IPS-NIHi7 (cell line): ENCODE results near the gene TNNC2.
A peak's percentile ranks its signal among the peaks of the same experiment; 100 is the strongest.
"Not testable (repeated sequence)": the region's sequence is repeated elsewhere in the genome, so short reads cannot be mapped to it uniquely, and the experiment has no call there.

ENCODE experiments used
- DNase-seq: peaks from one replicate; pipeline ENCODE4 v3.0.0; 2012; ENCODE audit warnings: mixed read lengths; ENCODE audit errors: extremely low spot score

The TNNC2 gene

GRCh38 chr20:45848969-45849582 lies 22.0 kb upstream of the TNNC2 start:
- DNase-seq, result no peak

GRCh38 chr20:45848421-45848820 lies 21.3 kb upstream of the TNNC2 start:
- DNase-seq, result no peak

GRCh38 chr20:45845452-45845851 lies 18.3 kb upstream of the TNNC2 start:
- no peak for DNase-seq

GRCh38 chr20:45843506-45843905 lies 16.4 kb upstream of the TNNC2 start:
- no peak for DNase-seq

- no peak for DNase-seq
These were observed 15.2 kb upstream of the TNNC2 start for GRCh38 chr20:45842169-45842812.

GRCh38 chr20:45841407-45842129 lies 14.5 kb upstream of the TNNC2 start:
- DNase-seq, result no peak

- DNase-seq, result no peak
These were observed 13.6 kb upstream of the TNNC2 start for GRCh38 chr20:45840700-45841198.

- no peak for DNase-seq
These were observed 9.7 kb upstream of the TNNC2 start for GRCh38 chr20:45836841-45837240.

DNA sequence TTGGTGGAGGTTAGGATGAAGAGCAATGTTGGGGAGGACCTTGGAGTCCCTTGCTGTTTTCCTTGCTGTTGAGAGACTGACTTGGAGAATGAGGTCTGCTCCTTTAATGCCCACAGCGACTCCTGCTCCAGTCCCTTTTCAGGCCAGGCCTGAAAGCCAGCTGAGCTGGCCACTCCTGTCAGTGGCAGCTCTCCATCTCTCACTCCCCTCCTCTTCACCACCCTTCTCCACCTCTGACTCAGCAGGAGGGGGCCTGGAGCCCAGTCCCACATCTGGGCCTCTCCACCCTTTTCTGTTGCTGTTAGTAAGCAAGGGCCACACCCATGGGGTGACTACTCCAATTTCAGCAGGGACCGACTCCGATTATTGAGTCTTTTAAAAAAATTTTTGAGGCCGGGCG lies 8.7 kb upstream of the TNNC2 start:
- no peak for DNase-seq

DNA sequence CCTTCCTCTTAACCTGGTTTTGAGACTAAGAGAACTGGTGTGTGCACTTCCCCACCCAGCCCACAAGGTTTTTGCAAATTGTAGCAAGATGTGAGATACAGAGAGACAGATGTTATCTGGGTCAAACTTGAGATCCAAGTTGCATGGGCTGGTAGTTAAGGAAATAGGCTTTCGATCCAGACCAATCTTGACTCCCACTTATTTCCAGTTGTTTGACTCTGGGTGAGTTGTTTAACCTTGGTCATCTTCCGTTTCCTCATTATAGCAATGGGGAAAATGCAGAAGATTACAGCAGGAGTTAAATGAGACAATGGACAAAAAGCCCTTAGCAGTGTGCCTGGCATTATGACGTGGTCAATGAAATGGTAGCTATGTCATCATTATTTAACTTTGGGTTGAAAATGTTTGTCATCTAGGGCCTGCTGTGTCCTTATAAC lies 8.2 kb upstream of the TNNC2 start:
- no peak for DNase-seq

- DNase-seq, result no peak
These were observed 7.7 kb upstream of the TNNC2 start for GRCh38 chr20:45834797-45835161.

- DNase-seq, result peak; percentile 94
These were observed 7.0 kb upstream of the TNNC2 start for GRCh38 chr20:45833883-45834796.

GRCh38 chr20:45833030-45833882 lies 6.1 kb upstream of the TNNC2 start, which contains the start of gene SNX21:
SNX21 (plus strand) TSS chr20:45833799; CDS start chr20:45833920, 121 bp downstream.
- DNase-seq, result peak; percentile 90

DNA sequence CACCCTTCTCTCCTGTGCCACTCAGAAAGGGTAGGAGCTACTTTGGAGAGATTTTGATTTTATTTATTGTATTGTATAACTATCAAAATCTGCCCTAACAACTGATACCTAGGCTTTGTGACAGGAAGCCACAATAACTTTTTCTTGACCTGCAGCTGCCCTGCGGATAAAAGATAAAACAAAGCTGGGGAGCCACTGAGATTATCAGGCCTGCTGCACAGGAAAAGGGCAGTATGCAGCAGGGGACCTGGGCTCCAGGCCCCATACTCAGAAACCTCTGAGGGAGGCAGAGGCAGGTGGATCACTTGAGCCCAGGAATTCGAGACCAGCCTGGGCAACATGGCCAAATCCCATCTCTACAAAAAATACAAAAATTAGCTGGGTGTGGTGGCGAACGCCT lies 5.5 kb upstream of the TNNC2 start:
- DNase-seq, result no peak

DNA sequence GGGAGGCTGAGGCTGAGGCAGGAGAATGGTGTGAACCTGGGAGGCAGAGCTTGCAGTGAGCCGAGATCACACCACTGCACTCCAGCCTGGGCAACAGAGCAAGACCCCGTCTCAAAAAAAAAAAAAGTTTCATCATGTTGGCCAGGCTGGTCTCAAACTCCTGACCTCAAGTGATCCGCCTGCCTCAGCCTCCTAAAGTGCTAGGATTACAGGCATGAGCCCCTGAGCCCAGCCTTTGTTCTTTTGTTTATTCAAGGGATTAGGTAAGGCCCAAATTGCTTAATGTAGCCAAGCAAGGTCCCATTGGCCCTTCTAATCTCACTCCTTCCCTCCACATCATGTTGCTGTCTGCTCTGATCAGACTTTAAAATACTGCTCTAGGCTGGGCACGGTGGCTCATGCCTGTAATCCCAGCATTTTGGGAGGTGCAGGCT lies 2.6 kb upstream of the TNNC2 start:
- not testable (repeated sequence) for DNase-seq

- DNase-seq, result no peak
These were observed 1.5 kb upstream of the TNNC2 start for GRCh38 chr20:45828589-45828988.

DNA sequence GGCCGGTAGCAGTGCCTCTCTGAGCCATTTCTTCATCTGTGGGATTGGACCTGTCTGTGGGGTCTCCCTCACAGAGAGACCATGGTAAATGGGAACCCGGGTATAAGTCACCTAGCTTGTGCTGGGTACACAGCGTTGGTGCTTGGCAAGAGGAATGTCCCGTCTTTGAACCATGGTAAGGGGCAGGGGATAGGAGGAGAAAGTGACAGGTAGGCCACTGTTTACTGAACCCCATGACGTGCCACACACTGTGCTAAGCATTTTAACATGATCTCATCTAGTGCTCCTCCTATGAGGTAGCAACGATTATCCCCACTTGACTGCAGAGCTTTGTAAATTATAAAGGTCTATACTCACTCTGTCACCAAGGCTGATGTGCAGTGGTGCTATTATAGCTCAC lies 600 bp upstream of the TNNC2 start:
- no peak for DNase-seq

DNA sequence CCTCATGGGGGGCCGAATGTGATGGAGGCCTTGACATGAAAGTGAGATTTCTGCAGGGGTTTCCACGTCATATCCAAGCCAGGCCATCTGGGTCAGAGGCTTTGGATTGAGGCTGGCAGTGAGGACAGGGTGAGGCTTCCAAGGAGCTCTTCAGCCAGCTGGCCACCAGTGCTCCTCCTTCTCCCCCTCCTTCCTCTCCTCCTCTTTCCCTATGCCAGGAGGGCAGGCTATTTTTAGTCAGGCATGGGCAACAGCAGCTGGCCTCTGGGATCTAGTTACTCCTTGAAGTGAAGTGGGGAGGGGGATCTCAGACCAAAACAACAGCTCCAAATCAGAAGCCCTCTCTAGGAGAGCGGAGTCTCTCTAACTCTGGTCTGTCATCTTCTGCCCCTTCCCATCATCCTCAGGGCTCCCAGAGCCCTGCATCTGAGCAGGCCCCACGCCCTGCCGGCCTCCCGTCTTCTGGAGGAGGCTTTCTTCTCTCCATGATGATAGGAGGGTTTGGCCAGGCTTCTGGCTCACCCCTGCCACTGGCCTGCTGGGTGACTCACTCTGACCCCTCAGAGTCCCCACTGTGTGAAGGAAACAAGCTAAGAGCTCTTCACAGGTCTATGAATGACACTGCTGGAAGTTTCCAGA lies 612 bp downstream of the TNNC2 start:
- no peak for DNase-seq

- peak; percentile 75 for DNase-seq
These were observed 2.9 kb downstream of the TNNC2 start for GRCh38 chr20:45823949-45824835.
